ENCODE results near the gene DPCD. TPM values are rescaled to one million over a fixed set of nuclear protein-coding genes. Genes with fewer than 3 reads are reported as not detected.

DPCD gene
- total RNA-seq, 2 experiments from 2014 or later: 9.1 to 10.3 TPM

DNA sequence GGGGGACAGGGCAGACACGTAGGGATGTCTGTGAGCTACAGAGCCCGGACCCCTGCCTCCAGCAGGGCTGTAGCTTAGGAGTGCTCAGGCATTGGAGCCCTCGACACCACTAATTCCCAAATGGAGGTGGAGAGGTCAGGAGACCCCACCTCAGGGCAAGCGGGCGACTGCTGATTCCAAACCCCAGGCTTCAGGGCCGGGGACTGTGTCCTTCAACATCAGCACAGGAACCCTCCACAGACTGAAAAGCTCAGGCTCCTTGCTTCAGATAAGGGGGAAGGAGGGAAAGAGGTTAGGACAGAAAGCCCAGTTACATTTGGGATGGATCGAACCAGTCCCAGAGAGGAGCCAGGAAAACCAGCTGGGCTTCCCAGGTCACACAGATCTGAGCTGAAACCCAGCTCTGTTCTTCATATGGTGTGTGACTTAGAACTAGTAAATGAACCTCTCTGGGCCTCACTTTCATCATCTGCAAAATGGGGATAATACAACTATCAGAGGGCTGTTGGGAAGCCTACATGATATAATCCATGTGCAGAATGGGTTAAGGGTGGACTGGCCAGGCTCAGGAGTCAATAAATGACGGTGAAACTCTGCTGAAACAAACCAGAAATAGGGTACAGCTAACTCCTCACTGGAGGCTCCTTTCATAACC lies 16.7 kb upstream of the DPCD start:
- H3K36me3 ChIP-seq (ENCODE audit: insufficient read depth, low read length): no peaks in the 10 kb centered on the region
- no peak overlapping the region for H3K4me2 ChIP-seq (ENCODE audit: low read length)
- no peaks in the 10 kb centered on the region for H3K9me2 ChIP-seq (ENCODE audit: insufficient read depth, low read length)
- POLR2A ChIA-PET: interaction anchor here (0.7 to 1.3 kb wide), 3 partner anchors 9 to 104 kb away, joined by 3 to 4 read pairs (median 3); no protein-coding TSS in a partner anchor
- CTCF ChIA-PET (ENCODE audit: unreplicated experiment): interaction anchor here (0.5 to 1.2 kb wide), 4 partner anchors 9 to 357 kb away, joined by 3 to 5 read pairs (median 3); no protein-coding TSS in a partner anchor
- no peak for TF ChIP-seq EZH2phosphoT487 (IDR thresholded peaks at IDR 0.05; ENCODE audit: borderline replicate concordance, low read depth, low read length)
- TF ChIP-seq, protein P1, sequence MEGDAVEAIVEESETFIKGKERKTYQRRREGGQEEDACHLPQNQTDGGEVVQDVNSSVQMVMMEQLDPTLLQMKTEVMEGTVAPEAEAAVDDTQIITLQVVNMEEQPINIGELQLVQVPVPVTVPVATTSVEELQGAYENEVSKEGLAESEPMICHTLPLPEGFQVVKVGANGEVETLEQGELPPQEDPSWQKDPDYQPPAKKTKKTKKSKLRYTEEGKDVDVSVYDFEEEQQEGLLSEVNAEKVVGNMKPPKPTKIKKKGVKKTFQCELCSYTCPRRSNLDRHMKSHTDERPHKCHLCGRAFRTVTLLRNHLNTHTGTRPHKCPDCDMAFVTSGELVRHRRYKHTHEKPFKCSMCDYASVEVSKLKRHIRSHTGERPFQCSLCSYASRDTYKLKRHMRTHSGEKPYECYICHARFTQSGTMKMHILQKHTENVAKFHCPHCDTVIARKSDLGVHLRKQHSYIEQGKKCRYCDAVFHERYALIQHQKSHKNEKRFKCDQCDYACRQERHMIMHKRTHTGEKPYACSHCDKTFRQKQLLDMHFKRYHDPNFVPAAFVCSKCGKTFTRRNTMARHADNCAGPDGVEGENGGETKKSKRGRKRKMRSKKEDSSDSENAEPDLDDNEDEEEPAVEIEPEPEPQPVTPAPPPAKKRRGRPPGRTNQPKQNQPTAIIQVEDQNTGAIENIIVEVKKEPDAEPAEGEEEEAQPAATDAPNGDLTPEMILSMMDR (conservative IDR thresholded peaks at IDR 0.05; ENCODE audit: low read length): no peak
- intact Hi-C loops (cut with micrococcal nuclease; ENCODE audit: unreplicated experiment): no loop called here
- no TSS peak for BruUV-seq (replicated peaks)
- no peak overlapping the region for H3K4me3 ChIP-seq (ENCODE audit: low read depth, low read length, poor library complexity, severe bottlenecking)
- H2AFZ ChIP-seq (ENCODE audit: low read length): no peak overlapping the region
- no peaks in the 10 kb centered on the region for H4K20me1 ChIP-seq (ENCODE audit: insufficient read depth, low read length)
- DNase-seq (ENCODE audit: low spot score): no peak
- H3K27ac ChIP-seq (ENCODE audit: low read depth, low read length, poor library complexity, severe bottlenecking): no peak overlapping the region
- peaks cover 20% of the 10 kb centered on the region for H3K4me1 ChIP-seq (ENCODE audit: insufficient read depth, low read length, poor library complexity, severe bottlenecking)
- H3K9me3 ChIP-seq (ENCODE audit: low read length): no peaks in the 10 kb centered on the region
- no peaks in the 10 kb centered on the region for H3K79me2 ChIP-seq (ENCODE audit: insufficient read depth, low read depth, low read length)

- H3K4me3 ChIP-seq (ENCODE audit: low read depth, low read length, poor library complexity, severe bottlenecking): no peak overlapping the region
- no peaks in the 10 kb centered on the region for H3K79me2 ChIP-seq (ENCODE audit: insufficient read depth, low read depth, low read length)
- TF ChIP-seq, protein P1 (conservative IDR thresholded peaks at IDR 0.05; ENCODE audit: low read length): no peak
- TF ChIP-seq EZH2phosphoT487 (IDR thresholded peaks at IDR 0.05; ENCODE audit: borderline replicate concordance, low read depth, low read length): no peak
- H3K36me3 ChIP-seq (ENCODE audit: insufficient read depth, low read length): no peaks in the 10 kb centered on the region
- no peaks in the 10 kb centered on the region for H4K20me1 ChIP-seq (ENCODE audit: insufficient read depth, low read length)
- intact Hi-C loops (cut with micrococcal nuclease; ENCODE audit: unreplicated experiment): no loop called here
- BruUV-seq (replicated peaks): no TSS peak
- H3K4me1 ChIP-seq (ENCODE audit: insufficient read depth, low read length, poor library complexity, severe bottlenecking): peaks cover 20% of the 10 kb centered on the region
- no peaks in the 10 kb centered on the region for H3K9me3 ChIP-seq (ENCODE audit: low read length)
- ChIA-PET POLR2A (no interaction called here), CTCF (ENCODE audit: unreplicated experiment) (no interaction called here)
- H3K9me2 ChIP-seq (ENCODE audit: insufficient read depth, low read length): no peaks in the 10 kb centered on the region
- H3K4me2 ChIP-seq (ENCODE audit: low read length): no peak overlapping the region
- DNase-seq (ENCODE audit: low spot score): no peak
- no peak overlapping the region for H3K27ac ChIP-seq (ENCODE audit: low read depth, low read length, poor library complexity, severe bottlenecking)
- no peak overlapping the region for H2AFZ ChIP-seq (ENCODE audit: low read length)
These were observed 16.0 kb upstream of the DPCD start for GRCh38 chr10:101572126-101572525.

DNA sequence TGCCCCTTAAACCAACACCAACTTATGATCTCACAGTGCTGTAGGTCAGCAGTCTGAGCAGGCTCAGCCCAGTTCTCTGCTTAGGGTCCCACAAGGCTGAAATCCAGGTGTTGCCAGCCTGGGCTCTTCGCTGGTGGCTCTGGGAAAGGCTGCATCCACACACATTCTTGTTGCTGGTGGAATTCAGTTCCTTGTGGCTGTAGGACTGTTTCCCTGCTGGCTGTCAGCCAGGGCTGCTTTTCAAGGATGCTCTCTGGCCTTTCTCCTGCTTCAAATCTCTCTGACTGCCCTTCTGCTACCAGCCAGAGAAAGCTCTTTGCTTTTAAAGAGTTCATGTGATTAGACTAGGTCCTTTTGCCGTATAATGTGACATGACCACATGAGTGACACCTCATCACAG lies 15.3 kb upstream of the DPCD start:
- CTCF ChIA-PET (ENCODE audit: unreplicated experiment): no interaction called here
- no peak overlapping the region for H3K4me3 ChIP-seq (ENCODE audit: low read depth, low read length, poor library complexity, severe bottlenecking)
- H2AFZ ChIP-seq (ENCODE audit: low read length): no peak overlapping the region
- no peaks in the 10 kb centered on the region for H4K20me1 ChIP-seq (ENCODE audit: insufficient read depth, low read length)
- DNase-seq (ENCODE audit: low spot score): no peak
- no peak overlapping the region for H3K27ac ChIP-seq (ENCODE audit: low read depth, low read length, poor library complexity, severe bottlenecking)
- no peaks in the 10 kb centered on the region for H3K9me3 ChIP-seq (ENCODE audit: low read length)
- no peaks in the 10 kb centered on the region for H3K36me3 ChIP-seq (ENCODE audit: insufficient read depth, low read length)
- intact Hi-C loops (cut with micrococcal nuclease; ENCODE audit: unreplicated experiment): no loop called here
- no peaks in the 10 kb centered on the region for H3K79me2 ChIP-seq (ENCODE audit: insufficient read depth, low read depth, low read length)
- peaks cover 20% of the 10 kb centered on the region for H3K4me1 ChIP-seq (ENCODE audit: insufficient read depth, low read length, poor library complexity, severe bottlenecking)
- POLR2A ChIA-PET: no interaction called here
- H3K9me2 ChIP-seq (ENCODE audit: insufficient read depth, low read length): no peaks in the 10 kb centered on the region
- no peak for TF ChIP-seq EZH2phosphoT487 (IDR thresholded peaks at IDR 0.05; ENCODE audit: borderline replicate concordance, low read depth, low read length)
- TF ChIP-seq, protein P1 (conservative IDR thresholded peaks at IDR 0.05; ENCODE audit: low read length): no peak
- H3K4me2 ChIP-seq (ENCODE audit: low read length): no peak overlapping the region
- no TSS peak for BruUV-seq (replicated peaks)

Data from OCI-LY7 (cell line).